SU-DHL-6 (cell line): Measurements from ENCODE around the gene ARMC7.

Source experiments
- H2AFZ ChIP-seq: fragments of 200-600 bp; sonication (generic); 2 replicates; pipeline ENCODE4 v1.6.1; 2014; ENCODE audit warnings: low read depth, mild to moderate bottlenecking, moderate library complexity, mixed read lengths, antibody characterized with exemption, low read length; ENCODE audit not compliant: severe bottlenecking
- H3F3A ChIP-seq: fragments of 200-600 bp; shearing (Covaris generic); 2 replicates; pipeline ENCODE4 v1.6.0; 2016; ENCODE audit warnings: antibody characterized with exemption, mild to moderate bottlenecking; ENCODE audit not compliant: insufficient read depth
- H3K27ac ChIP-seq: fragments of 200-600 bp; sonication (generic); 2 replicates; pipeline ENCODE4 v1.5.1; 2016; ENCODE audit warnings: low read depth, mild to moderate bottlenecking, low read length, moderate library complexity, mixed read lengths
- H3K27me3 ChIP-seq: fragments of 200-600 bp; sonication (generic), shearing (Covaris generic); 2 replicates; pipeline ENCODE4 v1.6.0; 2014; ENCODE audit warnings: mild to moderate bottlenecking, low read length
- H3K36me3 ChIP-seq: fragments of 200-600 bp; sonication (generic); 2 replicates; pipeline ENCODE4 v1.6.1; 2014; ENCODE audit warnings: mild to moderate bottlenecking, low read length, mixed read lengths
- H3K4me2 ChIP-seq: fragments of 300-600, 200-600 bp; shearing (Covaris generic), sonication (generic); 2 replicates; pipeline ENCODE4 v1.6.0; 2014; ENCODE audit warnings: low read length, low read depth, mild to moderate bottlenecking; ENCODE audit not compliant: poor library complexity, severe bottlenecking
- H3K4me3 ChIP-seq: fragments of 200-600 bp; sonication (generic); 2 replicates; pipeline ENCODE4 v1.5.1; 2014; ENCODE audit warnings: antibody characterized with exemption, low read length, mild to moderate bottlenecking, mixed read lengths; ENCODE audit not compliant: insufficient read depth, poor library complexity, severe bottlenecking
- H3K79me2 ChIP-seq: fragments of 200-600 bp; sonication (generic); 2 replicates; pipeline ENCODE4 v1.6.1; 2014; ENCODE audit warnings: mild to moderate bottlenecking, low read length, moderate library complexity; ENCODE audit not compliant: insufficient read depth
- H3K9ac ChIP-seq: fragments of 200-600 bp; sonication (generic); 2 replicates; pipeline ENCODE4 v1.7.0; 2014; ENCODE audit warnings: mild to moderate bottlenecking, low read length
- H3K9me2 ChIP-seq: fragments of 200-600 bp; sonication (generic); replicated peaks from 2 replicates; pipeline ENCODE4 v1.6.1; 2014; ENCODE audit warnings: low read length; ENCODE audit not compliant: insufficient read depth
- H3K9me3 ChIP-seq: fragments of 200-600 bp; sonication (generic); 2 replicates; pipeline ENCODE4 v1.6.1; 2014; ENCODE audit warnings: low read length, mixed read lengths; ENCODE audit not compliant: insufficient read depth
- H4K20me1 ChIP-seq: fragments of 200-600 bp; sonication (generic); 2 replicates; pipeline ENCODE4 v1.6.1; 2014; ENCODE audit warnings: low read depth, mild to moderate bottlenecking, antibody characterized with exemption, low read length, moderate library complexity, mixed read lengths
- EZH2phosphoT487 ChIP-seq: fragments of 200-600 bp; sonication (generic), shearing (Covaris generic); conservative IDR thresholded peaks from 2 replicates; pipeline ENCODE4 v1.6.1; 2018; ENCODE audit warnings: mild to moderate bottlenecking, antibody characterized with exemption, low read length, moderate library complexity, mixed read lengths
- TF ChIP-seq, protein P1 (sequence below): fragments of 200-600 bp; sonication (generic); IDR thresholded peaks from one replicate; pipeline ENCODE4 v1.5.1; 2017; ENCODE audit warnings: antibody characterized with exemption, mild to moderate bottlenecking, low read length, moderate library complexity; ENCODE audit not compliant: insufficient read depth, poor library complexity, severe bottlenecking

ARMC7 gene

DNA sequence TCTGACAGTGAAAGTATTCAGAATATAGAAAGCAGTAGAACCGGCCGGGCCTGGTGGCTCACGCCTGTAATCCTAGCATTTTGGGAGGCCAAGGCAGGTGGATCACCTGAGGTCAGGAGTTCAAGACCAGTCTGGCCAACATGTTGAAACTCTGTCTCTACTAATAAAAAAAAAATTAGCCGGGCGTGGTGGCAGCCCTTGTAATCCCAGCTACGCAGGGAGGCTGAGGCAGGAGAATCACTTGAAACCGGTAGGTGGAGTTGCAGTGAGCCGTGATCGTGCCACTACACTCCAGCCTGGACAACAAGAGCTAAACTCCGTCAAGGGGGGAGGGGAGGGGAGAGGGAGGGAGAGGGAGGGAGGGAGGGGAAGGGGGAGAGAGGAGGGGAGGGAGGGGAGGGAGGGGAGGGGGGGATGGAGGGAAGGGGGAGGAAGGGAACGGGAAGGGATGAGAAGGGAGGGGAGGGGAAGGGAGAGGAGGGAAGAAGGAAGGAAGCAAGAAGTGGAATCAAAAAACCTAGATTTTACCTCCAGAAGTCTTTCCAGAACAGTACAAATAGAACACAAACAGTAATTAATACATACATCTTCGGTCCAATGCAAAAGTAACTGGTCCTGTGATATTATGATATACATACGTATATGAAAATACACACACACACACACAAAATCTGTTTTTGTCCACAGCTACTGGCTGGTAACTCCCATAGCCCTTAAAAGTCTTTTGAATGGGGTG lies 32.6 kb downstream of the ARMC7 start:
- Histone ChIP-seq H3K27ac (no peak overlapping the region), H3K9ac (no peak overlapping the region), H4K20me1 (0 out of 2 replicates have a peak, but pooled peaks cover 7% of the 10 kb centered on the region), H3K9me3 (no peaks in the 10 kb centered on the region), H3K36me3 (peaks cover 45% of the 10 kb centered on the region), H3K79me2 (peaks cover under 1% of the 10 kb centered on the region; the same call in 1 of the 2 replicates), H3F3A (peaks cover 21% of the 10 kb centered on the region), H3K27me3 (no peaks in the 10 kb centered on the region), H3K4me3 (no peak overlapping the region), H2AFZ (no peak overlapping the region), H3K9me2 (no peaks in the 10 kb centered on the region), H3K4me2 (no peak overlapping the region)
- TF ChIP-seq, protein P1, sequence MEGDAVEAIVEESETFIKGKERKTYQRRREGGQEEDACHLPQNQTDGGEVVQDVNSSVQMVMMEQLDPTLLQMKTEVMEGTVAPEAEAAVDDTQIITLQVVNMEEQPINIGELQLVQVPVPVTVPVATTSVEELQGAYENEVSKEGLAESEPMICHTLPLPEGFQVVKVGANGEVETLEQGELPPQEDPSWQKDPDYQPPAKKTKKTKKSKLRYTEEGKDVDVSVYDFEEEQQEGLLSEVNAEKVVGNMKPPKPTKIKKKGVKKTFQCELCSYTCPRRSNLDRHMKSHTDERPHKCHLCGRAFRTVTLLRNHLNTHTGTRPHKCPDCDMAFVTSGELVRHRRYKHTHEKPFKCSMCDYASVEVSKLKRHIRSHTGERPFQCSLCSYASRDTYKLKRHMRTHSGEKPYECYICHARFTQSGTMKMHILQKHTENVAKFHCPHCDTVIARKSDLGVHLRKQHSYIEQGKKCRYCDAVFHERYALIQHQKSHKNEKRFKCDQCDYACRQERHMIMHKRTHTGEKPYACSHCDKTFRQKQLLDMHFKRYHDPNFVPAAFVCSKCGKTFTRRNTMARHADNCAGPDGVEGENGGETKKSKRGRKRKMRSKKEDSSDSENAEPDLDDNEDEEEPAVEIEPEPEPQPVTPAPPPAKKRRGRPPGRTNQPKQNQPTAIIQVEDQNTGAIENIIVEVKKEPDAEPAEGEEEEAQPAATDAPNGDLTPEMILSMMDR: no peak
- TF ChIP-seq EZH2phosphoT487: no peak

- H2AFZ ChIP-seq: no peak overlapping the region
- H3K9me3 ChIP-seq: no peaks in the 10 kb centered on the region
- H3K4me2 ChIP-seq: no peak overlapping the region
- H3K4me3 ChIP-seq: no peak overlapping the region
- TF ChIP-seq EZH2phosphoT487: no peak
- TF ChIP-seq, protein P1: no peak
- H3K27me3 ChIP-seq: no peaks in the 10 kb centered on the region
- H3K36me3 ChIP-seq: peaks cover 41% of the 10 kb centered on the region
- H3F3A ChIP-seq: peaks cover 6% of the 10 kb centered on the region; the same call in 1 of the 2 replicates
- H3K9ac ChIP-seq: no peak overlapping the region
- 0 out of 2 replicates have a peak, but pooled peaks cover 13% of the 10 kb centered on the region for H4K20me1 ChIP-seq
- no peaks in the 10 kb centered on the region for H3K9me2 ChIP-seq
- H3K79me2 ChIP-seq: peaks cover 26% of the 10 kb centered on the region
- H3K27ac ChIP-seq: no peak overlapping the region
These were observed 35.2 kb downstream of the ARMC7 start for GRCh38 chr17:75144816-75145512.

DNA sequence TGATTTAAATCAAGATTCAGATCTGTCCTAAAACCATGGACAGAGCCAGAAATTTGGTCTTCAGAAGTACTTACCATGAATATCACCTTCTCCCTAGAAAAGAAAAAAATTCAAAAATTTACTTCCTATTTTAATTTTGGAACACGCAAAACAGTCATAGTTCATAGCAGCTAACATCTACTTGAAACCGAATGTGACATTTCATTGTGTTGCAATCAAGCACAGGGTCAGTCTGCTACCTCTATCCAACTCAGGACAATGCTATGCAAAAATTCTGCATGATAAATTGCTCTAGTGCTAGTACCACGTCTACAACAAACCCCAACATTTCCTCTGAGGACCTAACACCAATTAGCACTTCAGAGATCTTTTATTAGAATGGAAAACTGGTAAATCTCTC lies 36.8 kb downstream of the ARMC7 start:
- no peaks in the 10 kb centered on the region for H3K9me2 ChIP-seq
- H3K79me2 ChIP-seq: peaks cover 43% of the 10 kb centered on the region
- H3K27ac ChIP-seq: no peak overlapping the region
- H3K27me3 ChIP-seq: no peaks in the 10 kb centered on the region
- no peak overlapping the region for H2AFZ ChIP-seq
- no peak overlapping the region for H3K9ac ChIP-seq
- no peak overlapping the region for H3K4me2 ChIP-seq
- H3K4me3 ChIP-seq: no peak overlapping the region
- H3F3A ChIP-seq: 0 out of 2 replicates have a peak, but pooled peaks cover 6% of the 10 kb centered on the region
- 0 out of 2 replicates have a peak, but pooled peaks cover 13% of the 10 kb centered on the region for H4K20me1 ChIP-seq
- H3K36me3 ChIP-seq: peaks cover 37% of the 10 kb centered on the region
- H3K9me3 ChIP-seq: no peaks in the 10 kb centered on the region
- TF ChIP-seq EZH2phosphoT487: no peak
- TF ChIP-seq, protein P1: no peak
